ENCODE measurements around the gene DPP9.
"Not testable (repeated sequence)": the region's sequence is repeated elsewhere in the genome, so short reads cannot be mapped to it uniquely, and the experiment has no call there.

DPP9 gene

DNA sequence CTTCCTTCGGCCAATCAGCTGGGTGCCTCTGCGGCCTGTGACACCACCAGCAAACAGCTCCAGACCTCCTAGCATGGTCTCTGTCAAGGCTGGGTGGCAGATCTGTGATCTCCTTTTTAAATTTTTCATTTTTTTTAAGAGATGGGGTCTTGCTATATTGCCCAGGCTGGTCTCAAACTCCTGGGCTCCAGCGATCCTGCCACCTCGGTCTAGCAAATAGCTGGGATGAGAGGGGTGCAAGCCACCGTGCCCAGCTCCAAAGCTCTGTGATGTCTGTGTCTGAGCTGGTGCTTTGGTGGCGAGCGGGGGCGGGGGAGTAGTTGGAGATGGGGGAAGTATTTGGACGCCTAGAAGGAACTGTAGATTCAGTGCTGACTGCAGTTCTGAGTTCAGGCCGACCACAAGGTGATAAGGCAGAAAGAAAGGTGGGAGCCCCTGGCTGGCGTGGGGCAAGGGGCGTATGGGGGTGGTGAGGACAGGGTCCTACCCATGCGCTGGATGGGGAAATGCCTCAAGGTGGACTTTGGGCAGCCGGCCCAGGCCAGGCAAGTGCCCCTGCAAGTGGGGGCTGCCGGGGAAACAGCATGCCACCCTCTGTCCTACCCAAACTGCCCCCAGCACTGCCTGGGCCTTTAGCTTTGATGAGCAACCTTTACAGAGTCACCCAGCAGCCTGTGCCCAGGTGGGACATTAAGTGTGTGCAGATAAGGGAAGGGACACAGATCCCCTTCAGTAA lies 5.5 kb downstream of the DPP9 start:
- Histone ChIP-seq H3K9me3 (ENCODE audit: control insufficient read depth in 2 of 2, low read length in 2 of 2) (no peaks in the 10 kb centered on the region), H3K36me3 (ENCODE audit: control insufficient read depth in 2 of 2, insufficient read depth in 2 of 2, low read length in 2 of 2) (peaks cover 28 to 49% of the 10 kb centered on the region in 2 donors), H3K4me3 (ENCODE audit: low read length in 2 of 2) (no peak overlapping the region), H3K27me3 (ENCODE audit: control insufficient read depth in 1 of 2, insufficient read depth in 2 of 2, low read length in 2 of 2) (no peaks in the 10 kb centered on the region), H3K9ac (ENCODE audit: low read length in 2 of 2) (no peak overlapping the region), H3K4me1 (ENCODE audit: control insufficient read depth, insufficient read depth, low read length) (peaks cover 23% of the 10 kb centered on the region), H3K27ac (ENCODE audit: low read length) (no peak overlapping the region)

DNA sequence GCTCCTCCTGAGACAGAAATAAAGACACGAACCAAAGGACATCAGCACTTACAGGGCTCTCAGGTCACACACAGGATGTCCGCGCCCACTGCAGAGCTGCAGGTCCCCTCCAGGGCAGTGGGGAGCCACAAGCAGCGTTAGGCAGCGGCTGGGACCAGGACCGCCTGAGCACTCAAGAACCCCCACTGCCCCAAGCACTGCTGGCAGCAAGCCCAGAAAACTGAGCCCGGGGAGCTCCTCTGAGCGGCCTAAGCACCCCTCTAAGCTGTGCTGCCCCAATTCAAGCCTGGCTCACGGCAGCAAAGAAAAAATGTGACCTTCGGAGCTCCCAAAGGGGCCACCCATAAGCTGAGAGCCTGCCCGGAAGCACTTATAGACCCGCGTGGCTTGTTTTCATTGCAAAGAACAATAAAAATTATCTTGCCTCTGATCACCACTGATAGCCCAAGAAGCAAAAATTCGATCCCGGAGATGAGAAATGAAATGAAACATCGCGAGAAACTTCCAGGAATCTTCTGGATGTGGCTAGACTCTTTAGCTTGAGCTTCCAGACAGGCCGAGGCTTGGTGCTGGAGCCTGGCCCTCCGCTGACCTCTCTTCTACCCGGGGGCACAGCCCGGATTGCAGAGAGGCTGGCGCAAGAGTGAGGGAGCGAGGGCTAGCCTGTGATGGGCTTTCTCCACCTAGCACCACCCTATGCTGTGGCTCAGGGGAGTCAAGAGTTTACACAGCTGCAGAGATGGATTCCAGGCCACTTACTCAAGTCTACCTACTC lies 6.3 kb downstream of the DPP9 start:
- H3K27ac ChIP-seq (ENCODE audit: low read length): no peak overlapping the region
- no peaks in the 10 kb centered on the region for H3K27me3 ChIP-seq (ENCODE audit: control insufficient read depth in 1 of 2, insufficient read depth in 2 of 2, low read length in 2 of 2)
- H3K9me3 ChIP-seq (ENCODE audit: control insufficient read depth in 2 of 2, low read length in 2 of 2): no peaks in the 10 kb centered on the region
- peaks cover 28 to 56% of the 10 kb centered on the region in 2 donors for H3K36me3 ChIP-seq (ENCODE audit: control insufficient read depth in 2 of 2, insufficient read depth in 2 of 2, low read length in 2 of 2)
- peaks cover 18% of the 10 kb centered on the region for H3K4me1 ChIP-seq (ENCODE audit: control insufficient read depth, insufficient read depth, low read length)
- no peak overlapping the region for H3K9ac ChIP-seq (ENCODE audit: low read length in 2 of 2)
- no peak overlapping the region for H3K4me3 ChIP-seq (ENCODE audit: low read length in 2 of 2)

DNA sequence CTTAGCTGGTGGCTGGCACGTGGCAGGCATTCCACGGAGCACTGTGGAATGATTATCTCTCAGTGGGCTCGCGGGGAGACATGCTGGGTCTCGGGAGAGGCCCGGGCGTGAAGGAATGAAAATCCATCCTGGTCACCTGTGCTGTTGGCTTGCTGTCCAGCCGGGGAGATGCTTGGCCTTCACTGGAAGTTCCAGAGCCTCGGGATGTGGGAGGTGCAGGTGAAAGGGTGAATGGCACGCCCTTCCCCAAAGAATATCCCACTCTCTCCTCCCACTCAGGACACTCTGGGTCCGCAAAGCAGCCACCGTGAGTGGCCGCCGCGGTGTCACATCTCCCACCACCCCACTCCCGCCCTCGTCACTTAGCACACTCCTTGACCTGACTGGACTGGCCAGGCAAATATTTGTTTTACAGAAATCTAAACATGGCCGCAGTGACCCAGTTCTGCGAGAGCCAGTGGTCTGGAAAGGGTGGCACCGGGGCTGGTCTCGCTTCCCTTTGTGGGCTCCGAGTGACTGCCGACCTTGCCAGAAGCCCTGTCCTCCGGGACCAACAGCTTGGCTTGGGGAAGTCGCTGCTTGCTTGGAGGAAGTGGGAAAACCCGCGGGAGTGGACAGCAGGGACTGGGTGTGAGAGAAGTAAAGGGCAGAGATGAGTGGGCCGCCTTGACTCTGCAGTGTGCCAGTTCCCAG lies 8.0 kb downstream of the DPP9 start:
- Histone ChIP-seq H3K4me1 (ENCODE audit: control insufficient read depth, insufficient read depth, low read length) (peaks cover 9% of the 10 kb centered on the region), H3K36me3 (ENCODE audit: control insufficient read depth in 2 of 2, insufficient read depth in 2 of 2, low read length in 2 of 2) (peaks cover 30 to 62% of the 10 kb centered on the region in 2 donors), H3K9me3 (ENCODE audit: control insufficient read depth in 2 of 2, low read length in 2 of 2) (no peaks in the 10 kb centered on the region), H3K27me3 (ENCODE audit: control insufficient read depth in 1 of 2, insufficient read depth in 2 of 2, low read length in 2 of 2) (no peaks in the 10 kb centered on the region), H3K9ac (ENCODE audit: low read length in 2 of 2) (no peak overlapping the region), H3K27ac (ENCODE audit: low read length) (no peak overlapping the region), H3K4me3 (ENCODE audit: low read length in 2 of 2) (no peak overlapping the region)

DNA sequence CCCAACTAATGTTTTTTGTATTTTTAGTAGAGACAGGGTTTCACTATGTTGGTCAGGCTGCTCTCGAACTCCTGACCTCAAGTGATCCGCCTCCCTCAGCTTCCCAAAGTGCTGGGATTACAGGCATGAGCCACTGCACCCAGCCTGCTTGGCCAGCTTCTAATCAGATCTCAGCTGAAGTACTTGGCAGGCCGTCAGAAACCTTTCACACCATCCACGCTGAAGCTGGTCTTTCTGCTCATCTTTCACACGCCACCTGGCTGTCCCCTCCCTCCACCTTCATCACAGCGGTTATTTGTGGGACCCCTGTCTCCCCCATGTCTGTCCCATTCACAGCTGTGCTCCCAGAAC lies 8.5 kb downstream of the DPP9 start:
- H3K36me3 ChIP-seq (ENCODE audit: control insufficient read depth in 2 of 2, insufficient read depth in 2 of 2, low read length in 2 of 2): peaks cover 31 to 63% of the 10 kb centered on the region in 2 donors
- not testable (repeated sequence) for H3K27ac ChIP-seq (ENCODE audit: low read length); H3K27me3 ChIP-seq (ENCODE audit: control insufficient read depth in 1 of 2, insufficient read depth in 2 of 2, low read length in 2 of 2); H3K9me3 ChIP-seq (ENCODE audit: control insufficient read depth in 2 of 2, low read length in 2 of 2); H3K4me3 ChIP-seq (ENCODE audit: low read length in 2 of 2); H3K9ac ChIP-seq (ENCODE audit: low read length in 2 of 2); H3K4me1 ChIP-seq (ENCODE audit: control insufficient read depth, insufficient read depth, low read length)

DNA sequence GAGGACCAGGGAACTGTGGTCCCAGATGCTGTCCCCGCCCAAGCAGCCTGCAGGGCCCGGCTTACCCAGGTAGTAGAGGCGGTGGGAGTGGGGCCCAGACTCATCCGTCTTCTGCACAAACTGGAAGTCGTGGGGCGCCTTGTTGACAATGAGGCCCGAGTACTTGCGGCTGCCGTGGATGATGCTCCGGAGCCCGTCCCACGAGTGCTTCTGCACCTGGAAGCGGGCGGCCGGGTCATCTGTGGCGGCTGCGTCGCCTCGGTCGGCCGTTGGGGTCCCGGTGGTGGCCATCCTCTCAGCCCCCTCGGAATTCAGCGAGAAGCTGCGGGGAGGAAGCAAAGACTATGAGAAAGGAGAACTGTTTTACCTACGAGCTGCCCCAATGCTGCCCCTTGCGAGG lies 9.6 kb downstream of the DPP9 start:
- H3K27ac ChIP-seq (ENCODE audit: low read length): no peak overlapping the region
- H3K4me1 ChIP-seq (ENCODE audit: control insufficient read depth, insufficient read depth, low read length): peaks cover 14% of the 10 kb centered on the region
- no peak overlapping the region for H3K4me3 ChIP-seq (ENCODE audit: low read length in 2 of 2)
- peaks cover 27 to 57% of the 10 kb centered on the region in 2 donors for H3K36me3 ChIP-seq (ENCODE audit: control insufficient read depth in 2 of 2, insufficient read depth in 2 of 2, low read length in 2 of 2)
- H3K27me3 ChIP-seq (ENCODE audit: control insufficient read depth in 1 of 2, insufficient read depth in 2 of 2, low read length in 2 of 2): no peaks in the 10 kb centered on the region
- H3K9me3 ChIP-seq (ENCODE audit: control insufficient read depth in 2 of 2, low read length in 2 of 2): no peaks in the 10 kb centered on the region
- H3K9ac ChIP-seq (ENCODE audit: low read length in 2 of 2): no peak overlapping the region

DNA sequence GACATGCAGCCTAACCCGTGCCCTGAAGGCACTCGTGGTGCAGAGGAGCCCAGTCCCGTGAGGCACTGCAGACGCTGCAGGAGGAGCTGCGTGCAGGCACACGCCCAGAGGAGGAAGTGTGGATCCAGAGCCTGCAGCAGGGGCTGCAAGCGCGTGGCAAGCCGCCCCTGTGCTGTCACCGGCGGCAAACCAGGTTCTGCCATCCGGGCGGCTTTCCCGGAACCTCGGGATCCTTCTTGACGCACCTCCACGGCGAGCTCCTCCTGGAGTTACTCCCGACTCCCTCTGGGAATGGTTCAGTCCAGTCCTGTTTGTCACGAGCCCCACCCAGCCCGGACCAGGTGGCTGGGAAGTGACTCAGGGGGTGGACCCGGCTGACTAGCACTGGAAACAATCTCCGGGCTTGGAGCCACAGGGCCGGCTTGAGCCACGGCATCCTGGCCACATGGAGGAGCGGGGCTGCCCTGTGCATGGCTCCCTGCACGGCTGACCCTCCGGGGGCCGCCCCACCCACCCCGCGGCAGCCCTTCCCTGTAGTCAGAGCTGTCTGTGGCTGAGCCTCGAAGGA lies 10.2 kb downstream of the DPP9 start:
- H3K9ac ChIP-seq (ENCODE audit: low read length in 2 of 2): no peak overlapping the region
- H3K36me3 ChIP-seq (ENCODE audit: control insufficient read depth in 2 of 2, insufficient read depth in 2 of 2, low read length in 2 of 2): peaks cover 24 to 53% of the 10 kb centered on the region in 2 donors
- H3K9me3 ChIP-seq (ENCODE audit: control insufficient read depth in 2 of 2, low read length in 2 of 2): no peaks in the 10 kb centered on the region
- peak overlapping the region in 1 of 2 donors; percentile 15 for H3K4me3 ChIP-seq (ENCODE audit: low read length in 2 of 2)
- H3K27ac ChIP-seq (ENCODE audit: low read length): peak overlapping the region; percentile 6
- H3K27me3 ChIP-seq (ENCODE audit: control insufficient read depth in 1 of 2, insufficient read depth in 2 of 2, low read length in 2 of 2): no peaks in the 10 kb centered on the region
- H3K4me1 ChIP-seq (ENCODE audit: control insufficient read depth, insufficient read depth, low read length): peaks cover 14% of the 10 kb centered on the region

DNA sequence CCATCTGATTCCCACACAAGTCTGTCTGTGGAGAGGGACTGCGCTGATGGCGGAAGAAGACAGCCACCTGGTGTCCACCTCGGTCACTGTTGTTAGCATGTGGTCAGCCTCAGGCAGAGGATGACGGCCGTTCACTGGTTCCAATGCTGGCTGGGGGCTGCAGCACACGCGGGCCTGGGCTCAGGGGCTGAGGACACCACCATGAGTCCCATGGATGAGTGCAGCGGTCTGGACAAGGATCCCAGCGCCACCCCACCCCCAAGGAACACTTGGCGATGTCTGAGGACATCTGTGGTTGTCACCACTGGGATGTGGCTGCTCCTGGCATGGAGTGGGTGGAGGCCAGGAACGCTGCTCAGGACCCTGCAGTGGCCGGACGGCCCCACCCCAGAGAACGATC lies 10.9 kb downstream of the DPP9 start:
- Histone ChIP-seq H3K9ac (ENCODE audit: low read length in 2 of 2) (no peak overlapping the region), H3K9me3 (ENCODE audit: control insufficient read depth in 2 of 2, low read length in 2 of 2) (no peaks in the 10 kb centered on the region), H3K36me3 (ENCODE audit: control insufficient read depth in 2 of 2, insufficient read depth in 2 of 2, low read length in 2 of 2) (peaks cover 22 to 51% of the 10 kb centered on the region in 2 donors), H3K4me3 (ENCODE audit: low read length in 2 of 2) (no peak overlapping the region), H3K27me3 (ENCODE audit: control insufficient read depth in 1 of 2, insufficient read depth in 2 of 2, low read length in 2 of 2) (no peaks in the 10 kb centered on the region), H3K4me1 (ENCODE audit: control insufficient read depth, insufficient read depth, low read length) (peaks cover 19% of the 10 kb centered on the region), H3K27ac (ENCODE audit: low read length) (peak overlapping the region; percentile 6)

DNA sequence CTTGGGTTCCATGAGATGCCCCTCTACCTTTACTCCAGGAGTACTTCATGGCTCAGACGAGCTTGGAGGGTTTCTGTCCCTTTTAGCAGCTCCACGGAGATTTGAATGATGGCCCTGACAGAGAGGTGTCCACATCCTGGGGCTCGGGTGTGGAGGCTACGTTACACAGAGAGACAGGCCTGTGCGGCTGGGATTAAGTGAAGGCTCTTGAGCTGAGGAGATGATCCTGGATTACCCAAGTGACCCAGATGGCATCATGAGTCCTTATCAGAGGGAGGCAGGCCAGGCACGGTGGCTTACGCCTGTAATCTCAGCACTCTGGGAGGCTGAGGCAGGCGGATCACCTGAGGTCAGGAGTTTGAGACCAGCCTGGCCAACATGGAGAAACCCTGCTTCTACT lies 12.4 kb downstream of the DPP9 start:
- no peaks in the 10 kb centered on the region for H3K27me3 ChIP-seq (ENCODE audit: control insufficient read depth in 1 of 2, insufficient read depth in 2 of 2, low read length in 2 of 2)
- peaks cover 28% of the 10 kb centered on the region for H3K4me1 ChIP-seq (ENCODE audit: control insufficient read depth, insufficient read depth, low read length)
- H3K36me3 ChIP-seq (ENCODE audit: control insufficient read depth in 2 of 2, insufficient read depth in 2 of 2, low read length in 2 of 2): peaks cover 11 to 43% of the 10 kb centered on the region in 2 donors
- no peak overlapping the region for H3K9ac ChIP-seq (ENCODE audit: low read length in 2 of 2)
- H3K27ac ChIP-seq (ENCODE audit: low read length): no peak overlapping the region
- no peaks in the 10 kb centered on the region for H3K9me3 ChIP-seq (ENCODE audit: control insufficient read depth in 2 of 2, low read length in 2 of 2)
- H3K4me3 ChIP-seq (ENCODE audit: low read length in 2 of 2): no peak overlapping the region

DNA sequence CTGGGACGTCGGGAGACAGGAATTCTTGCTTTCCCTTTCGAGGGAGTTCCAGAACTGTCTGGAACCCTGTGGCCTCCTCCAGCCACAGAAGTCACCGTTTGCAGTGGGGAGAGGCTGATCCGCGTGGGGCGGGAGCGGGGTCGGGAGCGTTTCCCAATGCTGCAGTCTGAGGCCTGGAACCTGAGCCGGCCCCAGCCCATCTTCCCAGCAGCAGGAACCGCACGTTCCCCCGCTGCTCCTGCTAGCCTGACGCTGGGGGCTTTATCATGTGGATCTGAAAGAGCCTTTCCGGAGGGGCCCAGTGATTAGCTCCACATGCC lies 13.4 kb downstream of the DPP9 start:
- no peaks in the 10 kb centered on the region for H3K27me3 ChIP-seq (ENCODE audit: control insufficient read depth in 1 of 2, insufficient read depth in 2 of 2, low read length in 2 of 2)
- peaks cover 12 to 41% of the 10 kb centered on the region in 2 donors for H3K36me3 ChIP-seq (ENCODE audit: control insufficient read depth in 2 of 2, insufficient read depth in 2 of 2, low read length in 2 of 2)
- no peak overlapping the region for H3K27ac ChIP-seq (ENCODE audit: low read length)
- H3K4me1 ChIP-seq (ENCODE audit: control insufficient read depth, insufficient read depth, low read length): peaks cover 31% of the 10 kb centered on the region
- no peak overlapping the region for H3K4me3 ChIP-seq (ENCODE audit: low read length in 2 of 2)
- H3K9me3 ChIP-seq (ENCODE audit: control insufficient read depth in 2 of 2, low read length in 2 of 2): no peaks in the 10 kb centered on the region
- H3K9ac ChIP-seq (ENCODE audit: low read length in 2 of 2): no peak overlapping the region

DNA sequence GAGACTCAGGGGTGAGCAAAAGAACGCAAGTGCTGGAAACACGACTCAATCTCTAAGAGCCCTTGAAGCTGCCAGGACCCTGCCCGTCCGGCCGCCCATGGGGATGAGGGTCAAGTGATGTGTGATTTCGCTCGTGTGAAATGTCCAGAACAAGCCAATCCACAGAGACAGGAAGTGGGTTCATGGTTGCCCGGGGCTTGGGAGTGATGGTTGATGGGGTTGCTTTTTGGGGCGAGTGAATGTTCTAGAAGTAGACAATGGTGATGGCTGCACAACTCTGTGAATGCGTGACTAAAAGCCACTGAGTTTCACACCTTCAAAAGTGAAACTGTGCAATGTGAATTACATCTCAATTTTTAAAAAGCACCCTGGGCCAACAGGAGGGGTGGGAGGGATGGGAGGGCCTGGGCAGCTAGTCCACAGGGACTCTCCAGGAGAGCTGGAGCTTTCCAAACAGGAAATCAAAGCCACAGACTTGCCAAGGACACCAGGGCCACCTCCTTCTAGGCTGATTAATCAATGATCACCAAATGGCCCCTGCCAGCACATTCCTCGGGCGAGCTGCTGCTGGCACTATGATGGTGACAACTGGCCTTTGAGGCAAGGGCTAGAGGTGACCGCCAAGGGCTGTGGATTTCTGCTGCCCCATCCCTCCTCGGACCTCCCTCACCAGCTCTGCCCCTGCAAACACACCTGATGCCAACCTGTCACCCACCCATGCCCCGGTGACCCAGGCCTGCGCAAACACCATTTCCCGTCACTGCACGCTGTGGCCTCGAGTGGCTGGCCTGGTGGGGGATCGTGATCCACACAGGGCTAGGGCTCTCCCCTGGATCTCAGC lies 14.0 kb downstream of the DPP9 start:
- Histone ChIP-seq H3K4me3 (ENCODE audit: low read length in 2 of 2) (no peak overlapping the region), H3K27me3 (ENCODE audit: control insufficient read depth in 1 of 2, insufficient read depth in 2 of 2, low read length in 2 of 2) (no peaks in the 10 kb centered on the region), H3K36me3 (ENCODE audit: control insufficient read depth in 2 of 2, insufficient read depth in 2 of 2, low read length in 2 of 2) (peaks cover 15 to 41% of the 10 kb centered on the region in 2 donors), H3K9me3 (ENCODE audit: control insufficient read depth in 2 of 2, low read length in 2 of 2) (no peaks in the 10 kb centered on the region), H3K9ac (ENCODE audit: low read length in 2 of 2) (no peak overlapping the region), H3K4me1 (ENCODE audit: control insufficient read depth, insufficient read depth, low read length) (peaks cover 31% of the 10 kb centered on the region), H3K27ac (ENCODE audit: low read length) (no peak overlapping the region)

Data from stomach smooth muscle (tissue), 2 donors.